Esophagus muscularis mucosa (tissue), 4 donors: Measurements from ENCODE around the gene SIGLEC10.

Experiments
- EP300 ChIP-seq: sonication (generic); formaldehyde crosslinking; IDR thresholded peaks from one replicate; pipeline ENCODE4 v1.6.1; 2017; ENCODE audit warnings: antibody characterized with exemption
- POLR2AphosphoS5 ChIP-seq, 2 donors: sonication (generic); formaldehyde crosslinking; IDR thresholded peaks; one replicate each; pipeline ENCODE4 v1.6.1; 2017; ENCODE audit warnings: antibody characterized with exemption in 2 of 2
- TF ChIP-seq, protein P1 (sequence below), 3 experiments: fragments of 200-600 bp in 2 of 3; fragments of 450-650 bp in 1 of 3; sonication (generic) in 2 of 3; IDR thresholded peaks; one replicate each; pipeline ENCODE4 v1.5.1; 2017 to 2019; ENCODE audit warnings: antibody characterized with exemption in 3 of 3, mild to moderate bottlenecking in 2 of 3, moderate library complexity in 1 of 3

GRCh38 chr19:51448011-51448410 is 30.6 kb upstream of the SIGLEC10 start:
- no peak for TF ChIP-seq POLR2AphosphoS5 (IDR thresholded peaks at IDR 0.05)
- TF ChIP-seq EP300 = no peak
- TF ChIP-seq, protein P1, sequence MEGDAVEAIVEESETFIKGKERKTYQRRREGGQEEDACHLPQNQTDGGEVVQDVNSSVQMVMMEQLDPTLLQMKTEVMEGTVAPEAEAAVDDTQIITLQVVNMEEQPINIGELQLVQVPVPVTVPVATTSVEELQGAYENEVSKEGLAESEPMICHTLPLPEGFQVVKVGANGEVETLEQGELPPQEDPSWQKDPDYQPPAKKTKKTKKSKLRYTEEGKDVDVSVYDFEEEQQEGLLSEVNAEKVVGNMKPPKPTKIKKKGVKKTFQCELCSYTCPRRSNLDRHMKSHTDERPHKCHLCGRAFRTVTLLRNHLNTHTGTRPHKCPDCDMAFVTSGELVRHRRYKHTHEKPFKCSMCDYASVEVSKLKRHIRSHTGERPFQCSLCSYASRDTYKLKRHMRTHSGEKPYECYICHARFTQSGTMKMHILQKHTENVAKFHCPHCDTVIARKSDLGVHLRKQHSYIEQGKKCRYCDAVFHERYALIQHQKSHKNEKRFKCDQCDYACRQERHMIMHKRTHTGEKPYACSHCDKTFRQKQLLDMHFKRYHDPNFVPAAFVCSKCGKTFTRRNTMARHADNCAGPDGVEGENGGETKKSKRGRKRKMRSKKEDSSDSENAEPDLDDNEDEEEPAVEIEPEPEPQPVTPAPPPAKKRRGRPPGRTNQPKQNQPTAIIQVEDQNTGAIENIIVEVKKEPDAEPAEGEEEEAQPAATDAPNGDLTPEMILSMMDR (IDR thresholded peaks at IDR 0.05) = no peak
